HepG2 (cell line): ENCODE data around the gene TBC1D24. TPM values are rescaled to one million over a fixed set of nuclear protein-coding genes. Genes with fewer than 3 reads are reported as not detected.

Experiments
- BCL6 ChIP-seq: IDR thresholded peaks from 2 replicates; pipeline ENCODE4 v1.6.1; 2016; ENCODE audit warnings: missing genetic modification reagents, missing compliant biosample characterization
- E2F5 ChIP-seq: sonication (generic); formaldehyde crosslinking; conservative IDR thresholded peaks from 2 replicates; pipeline ENCODE4 v1.4.0; 2020; ENCODE audit warnings: missing genetic modification reagents
- FOXA1 ChIP-seq, 2 experiments: fragments of 450-650 bp in 1 of 2; sonication (generic) in 1 of 2; formaldehyde crosslinking in 1 of 2; IDR thresholded peaks; 2 replicates each; pipeline versions ENCODE4 v1.4.0 to v1.6.1; 2016 to 2020; ENCODE audit warnings: missing genetic modification reagents in 1 of 2
- HDAC2 ChIP-seq: sonication (generic); formaldehyde crosslinking; IDR thresholded peaks from 2 replicates; pipeline ENCODE4 v1.4.0; 2020; ENCODE audit warnings: missing genetic modification reagents
- HES4 ChIP-seq: sonication (generic); formaldehyde crosslinking; IDR thresholded peaks from 2 replicates; pipeline ENCODE4 v1.9.0; 2021; ENCODE audit warnings: mild to moderate bottlenecking, missing genetic modification reagents, borderline replicate concordance
- HNRNPH1 ChIP-seq: fragments of 200-400 bp; formaldehyde crosslinking; optimal IDR thresholded peaks from 2 replicates; pipeline ENCODE3; 2017; ENCODE audit warnings: mild to moderate bottlenecking, low read depth, low read length
- MAFG ChIP-seq: sonication (generic); formaldehyde crosslinking; IDR thresholded peaks from 2 replicates; pipeline ENCODE4 v1.5.1; 2020; ENCODE audit warnings: mild to moderate bottlenecking, missing genetic modification reagents
- MLLT10 ChIP-seq: sonication (generic); formaldehyde crosslinking; IDR thresholded peaks from 2 replicates; pipeline ENCODE4 v1.4.0; 2020; ENCODE audit warnings: missing genetic modification reagents
- PRPF4 ChIP-seq: fragments of 200-400 bp; formaldehyde crosslinking; IDR thresholded peaks from 2 replicates; pipeline ENCODE4 v1.6.1; 2016; ENCODE audit warnings: low read length, low read depth; ENCODE audit not compliant: poor library complexity, severe bottlenecking
- TRIM24 ChIP-seq: sonication (generic); formaldehyde crosslinking; IDR thresholded peaks from 2 replicates; pipeline ENCODE4 v1.8.0; 2022; ENCODE audit warnings: mild to moderate bottlenecking, missing genetic modification reagents
- YEATS2 ChIP-seq: sonication (generic); formaldehyde crosslinking; IDR thresholded peaks from 2 replicates; pipeline ENCODE4 v1.4.0; 2020; ENCODE audit warnings: missing genetic modification reagents, borderline replicate concordance
- ZGPAT ChIP-seq: IDR thresholded peaks from 2 replicates; pipeline ENCODE4 v1.6.1; 2016; ENCODE audit warnings: mild to moderate bottlenecking
- ZNF383 ChIP-seq: sonication (generic); formaldehyde crosslinking; IDR thresholded peaks from 2 replicates; pipeline ENCODE4 v1.4.0; 2020; ENCODE audit warnings: missing genetic modification reagents, mild to moderate bottlenecking, borderline replicate concordance
- ZNF609 ChIP-seq: sonication (generic); formaldehyde crosslinking; IDR thresholded peaks from 2 replicates; pipeline ENCODE4 v1.4.0; 2020; ENCODE audit warnings: mild to moderate bottlenecking, missing genetic modification reagents, borderline replicate concordance
- ZNF770 ChIP-seq: sonication (generic); formaldehyde crosslinking; IDR thresholded peaks from 2 replicates; pipeline ENCODE4 v1.5.0; 2020; ENCODE audit warnings: mild to moderate bottlenecking, missing genetic modification reagents
- polyA plus RNA-seq, 8 experiments: library from polyadenylated mRNA; depleted of rRNA in 3 of 8; stranded (reverse) in 7 of 8; unstranded in 1 of 8; fragments of >200 nt; fragmentation: Illumina TruSeq in 4 of 8; extraction: Trizol in 4 of 8; gene quantifications; 2 replicates each; pipeline versions ENCODE4 v1.2.1 to v1.2.3, GENCODE V29; 2011 to 2016; ENCODE audit warnings: low read depth in 4 of 8, missing spikeins in 1 of 8, mixed read lengths in 1 of 8; ENCODE audit not compliant: insufficient read depth in 1 of 8
- total RNA-seq, 5 experiments: library from RNA; depleted of rRNA; stranded (reverse); fragments of >200 nt; fragmentation: Illumina TruSeq; extraction: Trizol; gene quantifications; 2 replicates each; pipeline ENCODE4 v1.2.3, GENCODE V29; 2016; ENCODE audit warnings: low read depth in 1 of 5

Gene TBC1D24
- total and polyA plus RNA-seq, 2 of the 13 experiments (the other 11 are each of a cell fraction or from before 2014, with no cell fraction given), result 7.7 to 13.7 TPM

DNA sequence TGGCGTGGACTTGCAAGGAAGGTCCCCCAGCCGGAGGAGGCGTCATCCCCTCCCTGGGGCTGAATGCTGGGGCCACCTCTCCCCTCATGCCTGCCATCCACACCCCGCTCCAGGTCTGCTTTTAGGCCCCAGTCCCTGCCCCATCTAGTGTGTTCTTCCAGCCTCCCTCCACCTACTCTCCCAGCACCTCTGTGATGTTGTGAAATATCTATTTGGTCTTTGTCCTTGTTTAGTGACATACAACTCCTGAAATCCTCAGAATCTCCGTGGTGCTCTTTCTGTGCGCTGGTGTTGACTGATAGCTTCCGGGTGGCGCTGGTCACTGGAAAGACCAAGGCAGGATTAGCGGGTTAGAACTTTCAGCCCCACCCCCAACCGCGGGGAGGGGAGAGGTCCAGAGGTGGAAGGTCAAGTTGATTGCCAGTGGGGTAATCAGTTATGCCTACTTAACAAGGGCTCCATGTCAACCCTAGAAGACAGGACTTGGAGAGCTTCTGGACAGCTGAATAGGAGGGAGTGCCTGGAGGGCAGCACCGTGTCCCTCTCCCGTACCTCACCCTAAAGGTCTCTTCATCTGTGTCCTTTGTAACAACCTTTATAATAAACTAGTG lies 10.1 kb downstream of the TBC1D24 start (continued):
- TF ChIP-seq ZNF770 (CRISPR knock-in tag) (peak; percentile 49; the same call in 1 of the 2 replicates), HNRNPH1 (no peak), E2F5 (CRISPR knock-in tag) (no peak), FOXA1 (IDR thresholded peaks at IDR 0.05) (no peak), FOXA1 (CRISPR knock-in tag; IDR thresholded peaks at IDR 0.05) (peak; percentile 83), ZGPAT (peak; percentile 81), BCL6 (peak; percentile 94), PRPF4 (no peak), ZNF383 (CRISPR knock-in tag) (no peak), HDAC2 (CRISPR knock-in tag) (peak; percentile 89), ZNF609 (CRISPR knock-in tag) (peak; percentile 86), HES4 (no peak), MLLT10 (no peak), TRIM24 (CRISPR knock-in tag) (no peak), YEATS2 (0 out of 2 replicates have a peak, but pooled peaks have one; percentile 58), MAFG (CRISPR knock-in tag) (no peak)
